Heart right ventricle (tissue), 16 donors: ENCODE results near the gene DDRGK1. TPM values are rescaled to one million over a fixed set of nuclear protein-coding genes. Genes with fewer than 3 reads are reported as not detected.
"Not testable (repeated sequence)": the region's sequence is repeated elsewhere in the genome, so short reads cannot be mapped to it uniquely, and the experiment has no call there.

Source experiments
- ATAC-seq, 8 donors: fragments of 200-7000 bp; cut with Tn5 transposase; one replicate each; pipeline ENCODE4 v1.9.1; 2020; ENCODE audit warnings: mild to moderate bottlenecking in 8 of 8, moderate library complexity in 8 of 8, moderate number of reproducible peaks in 1 of 8
- DNase-seq, 2 donors: peaks; one replicate each; pipeline ENCODE4 v3.0.0-alpha.2; 2020
- H3K27ac ChIP-seq, 10 donors: fragments of 200-600 bp; sonication (generic) in 2 of 10; one replicate each; pipeline versions ENCODE4 v1.5.0 to v1.8.0; 2020 to 2022; ENCODE audit warnings: mild to moderate bottlenecking in 3 of 10
- H3K27me3 ChIP-seq, 7 donors: fragments of 200-600 bp; one replicate each; pipeline ENCODE4 v1.8.0; 2021 to 2022; ENCODE audit warnings: mild to moderate bottlenecking in 2 of 7
- H3K36me3 ChIP-seq, 9 donors: fragments of 200-600 bp; sonication (generic) in 1 of 9; one replicate each; pipeline versions ENCODE4 v1.5.0 to v1.8.0; 2020 to 2022; ENCODE audit warnings: mild to moderate bottlenecking in 2 of 9
- H3K4me1 ChIP-seq, 9 donors: fragments of 200-600 bp; sonication (generic) in 1 of 9; one replicate each; pipeline versions ENCODE4 v1.5.0 to v1.8.0; 2020 to 2022; ENCODE audit warnings: mild to moderate bottlenecking in 4 of 9
- H3K4me3 ChIP-seq, 10 donors: fragments of 200-600 bp; sonication (generic) in 2 of 10; one replicate each; pipeline versions ENCODE4 v1.5.0 to v1.8.0; 2020 to 2022; ENCODE audit warnings: mild to moderate bottlenecking in 7 of 10, moderate library complexity in 2 of 10
- H3K9me3 ChIP-seq, 11 donors: fragments of 200-600 bp in 10 of 11; sonication (generic) in 2 of 11; one replicate each; pipeline versions ENCODE4 v1.5.0 to v1.8.0; 2013 to 2022; ENCODE audit warnings: mild to moderate bottlenecking in 2 of 11, control low read depth in 1 of 11, moderate library complexity in 1 of 11
- WGBS, 2 donors: extraction: QIAGEN DNeasy Blood & Tissue Kit; methylation state at CpG; one replicate each; pipeline ENCODE4 v1.1.7; 2013; ENCODE audit warnings: inconsistent platforms in 1 of 2; 5-methylcytosine and 5-hydroxymethylcytosine counted together
- intact Hi-C, 10 donors: fragments of 100-400 bp; cut with DNase I; formaldehyde crosslinking; loops; one replicate each; pipeline versions ENCODE4 v1.11.1 to v1.14.2; 2022
- polyA plus RNA-seq, 2 donors: library from polyadenylated mRNA; stranded (reverse); fragments of 200-250 nt; gene quantifications; one replicate each; pipeline ENCODE4 v1.2.3, GENCODE V29; 2013
- total RNA-seq, 10 donors: library from RNA; stranded (reverse); fragmentation: NEBNext Ultra II Directional in 3 of 10; extraction: Animal tissue kit (Norgen Biotek cat#: 25700) in 3 of 10; gene quantifications; one replicate each; pipeline versions ENCODE4 v1.2.1 to v1.2.4, GENCODE V29; 2021 to 2023
- TF ChIP-seq, protein P1 (sequence below), 9 donors: fragments of 200-600 bp; sonication (generic) in 2 of 9; IDR thresholded peaks; one replicate each; pipeline versions ENCODE4 v1.5.0 to v1.8.0; 2021 to 2022; ENCODE audit warnings: antibody characterized with exemption in 9 of 9, mild to moderate bottlenecking in 5 of 9, moderate library complexity in 1 of 9
- donor health status: Arrhythmogenic right ventricular cardiomyopathy.
- donor health status: ischemic (EF 13 %, LVEDD 7.1; RV severe dilation, severe dysfunction).
- donor health status: healthy with polysubstance abuse.
- donor health status: DM: no; HTN: yes; CAD: no.
- donor health status: DM: no; HTN: no; CAD: no.
- donor health status: ischemic (EF 25% LVEDD 6.9; RV normal size, moderate dysfunction).
- donor health status: ischemic (EF 25% LVEDD 5.7; RV mildly dilated, moderate dysfunction).
- donor health status: healthy.
- donor health status: DM: yes; HTN: yes; CAD: no.
- donor health status: Ischemic cardiomyopathy.
- donor health status: ischemic (EF 35%, LVEDD 5.7; RV mildly dilated, moderate dysfunction).
- donor health status: nonischemic (EF 11% LVEDD 7.7; RV severe dilation, severe dysfunction).
- donor health status: DM: yes; HTN: yes; CAD: no.
- donor health status: PGD.
- donor health status: ischemic (EF 29% LVEDD 5.4; RV normal size, mild dysfunction).
- donor health status: nonischemic (EF 23%, LVEDD 6.1; RV moderate dilation, normal function).

Gene DDRGK1
- total and polyA plus RNA-seq, 12 donors = 25.2 to 77.1 (median 30.9) TPM

DNA sequence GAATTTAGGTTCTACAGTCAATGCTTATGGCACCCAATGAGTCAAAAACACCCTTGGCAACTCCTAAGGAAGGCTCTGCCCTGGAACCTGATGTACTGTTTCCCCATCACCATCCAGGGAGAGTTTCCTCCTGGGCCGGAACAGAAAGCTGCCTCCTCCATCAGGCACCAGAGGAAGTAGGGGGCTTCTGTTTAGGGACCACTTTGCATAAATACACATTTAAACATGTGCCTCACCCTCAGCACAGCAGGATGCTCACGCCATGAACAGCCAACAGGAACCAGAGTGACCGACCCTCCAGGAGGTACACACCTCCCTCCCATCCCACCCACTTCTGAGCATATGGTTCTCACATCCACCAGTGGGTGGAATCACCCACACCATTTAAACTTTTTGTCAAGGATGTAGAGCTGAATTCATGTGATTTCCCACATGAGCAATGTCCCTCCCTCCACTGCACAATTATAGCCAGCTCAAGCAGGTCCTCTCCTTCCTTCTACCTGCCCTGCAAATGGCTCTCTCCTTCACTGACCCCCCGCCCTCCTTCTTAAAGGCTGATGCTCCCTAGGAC is 14.8 kb downstream of the DDRGK1 start:
- Histone ChIP-seq H3K4me3 (no peak overlapping the region), H3K9me3 (no peaks in the 10 kb centered on the region), H3K4me1 (peaks cover 0 to 7% (median 0%) of the 10 kb centered on the region in 9 donors), H3K27me3 (no peaks in the 10 kb centered on the region), H3K36me3 (peaks cover 0 to 65% (median 33%) of the 10 kb centered on the region in 9 donors), H3K27ac (no peak overlapping the region)
- TF ChIP-seq, protein P1, sequence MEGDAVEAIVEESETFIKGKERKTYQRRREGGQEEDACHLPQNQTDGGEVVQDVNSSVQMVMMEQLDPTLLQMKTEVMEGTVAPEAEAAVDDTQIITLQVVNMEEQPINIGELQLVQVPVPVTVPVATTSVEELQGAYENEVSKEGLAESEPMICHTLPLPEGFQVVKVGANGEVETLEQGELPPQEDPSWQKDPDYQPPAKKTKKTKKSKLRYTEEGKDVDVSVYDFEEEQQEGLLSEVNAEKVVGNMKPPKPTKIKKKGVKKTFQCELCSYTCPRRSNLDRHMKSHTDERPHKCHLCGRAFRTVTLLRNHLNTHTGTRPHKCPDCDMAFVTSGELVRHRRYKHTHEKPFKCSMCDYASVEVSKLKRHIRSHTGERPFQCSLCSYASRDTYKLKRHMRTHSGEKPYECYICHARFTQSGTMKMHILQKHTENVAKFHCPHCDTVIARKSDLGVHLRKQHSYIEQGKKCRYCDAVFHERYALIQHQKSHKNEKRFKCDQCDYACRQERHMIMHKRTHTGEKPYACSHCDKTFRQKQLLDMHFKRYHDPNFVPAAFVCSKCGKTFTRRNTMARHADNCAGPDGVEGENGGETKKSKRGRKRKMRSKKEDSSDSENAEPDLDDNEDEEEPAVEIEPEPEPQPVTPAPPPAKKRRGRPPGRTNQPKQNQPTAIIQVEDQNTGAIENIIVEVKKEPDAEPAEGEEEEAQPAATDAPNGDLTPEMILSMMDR (IDR thresholded peaks at IDR 0.05) = no peak
- ATAC-seq (peak in 1 of 8 donors; percentile 10), DNase-seq (no peak)
- intact Hi-C loops = no loop called here
- WGBS, 2 donors = 86 to 89% methylated on average over 4 of the region's 4 CpGs

DNA sequence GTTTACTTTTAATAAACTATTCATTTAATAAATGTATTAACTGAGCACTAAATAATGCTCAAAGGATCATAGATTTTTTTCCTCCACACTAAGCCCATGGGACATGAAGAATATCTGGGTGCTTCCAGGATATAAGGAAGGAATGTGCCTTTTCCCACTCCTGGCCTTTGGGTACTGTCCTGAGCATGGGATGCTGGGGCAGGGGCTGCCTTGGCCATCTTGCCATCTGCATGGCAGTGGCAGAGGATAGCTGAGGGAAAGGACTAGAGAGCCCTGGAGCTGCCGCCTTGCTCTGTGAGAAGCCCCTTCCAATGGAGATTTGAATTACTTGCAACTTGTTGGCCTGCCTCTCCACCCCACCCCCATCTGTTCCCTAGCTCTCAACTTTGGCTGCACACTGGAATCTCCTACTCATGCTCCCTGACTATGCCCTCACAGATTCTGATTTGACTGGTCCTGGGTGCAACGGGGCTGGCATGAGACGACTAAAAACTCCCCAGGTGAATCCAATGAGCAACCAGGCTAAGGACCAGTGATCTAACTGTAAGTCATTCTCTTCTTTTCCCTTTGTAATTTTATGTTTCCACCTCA is 15.6 kb downstream of the DDRGK1 start:
- DNase-seq (no peak), ATAC-seq (peak in 2 of 8 donors; percentile 55 to 56)
- H3K27ac ChIP-seq = no peak overlapping the region
- intact Hi-C loops = no loop called here
- no peaks in the 10 kb centered on the region for H3K9me3 ChIP-seq
- H3K36me3 ChIP-seq = peaks cover 0 to 63% (median 25%) of the 10 kb centered on the region in 9 donors
- no peaks in the 10 kb centered on the region for H3K27me3 ChIP-seq
- no peak overlapping the region for H3K4me3 ChIP-seq
- TF ChIP-seq, protein P1 (IDR thresholded peaks at IDR 0.05) = no peak
- WGBS, 2 donors = 80 to 83% methylated on average over 3 of the region's 3 CpGs
- H3K4me1 ChIP-seq = peaks cover 0 to 7% (median 0%) of the 10 kb centered on the region in 9 donors

DNA sequence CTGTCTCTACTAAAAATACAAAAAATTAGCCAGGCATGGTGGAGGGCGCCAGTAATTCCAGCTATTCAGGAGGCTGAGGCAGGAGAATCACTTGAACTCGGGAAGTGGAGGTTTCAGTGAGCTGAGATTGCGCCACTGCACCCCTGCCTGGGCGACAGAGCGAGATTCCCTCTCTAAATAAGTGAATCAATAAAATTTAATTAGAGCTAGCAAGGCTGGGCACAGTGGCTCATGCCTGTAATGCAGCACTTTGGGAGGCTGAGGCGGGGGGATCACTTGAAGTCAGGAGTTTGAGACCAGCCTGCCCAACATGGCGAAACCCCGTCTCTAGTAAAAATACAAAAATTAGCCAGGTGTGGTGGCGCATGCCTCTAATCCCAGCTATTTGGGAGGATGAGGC is 16.6 kb downstream of the DDRGK1 start:
- ATAC-seq, H3K27me3 ChIP-seq, DNase-seq, H3K9me3 ChIP-seq, H3K27ac ChIP-seq, intact Hi-C loops, H3K4me1 ChIP-seq, H3K4me3 ChIP-seq: not testable (repeated sequence)
- H3K36me3 ChIP-seq = peaks cover 0 to 57% (median 15%) of the 10 kb centered on the region in 9 donors
- 98 to 99% methylated on average over 9 of the region's 9 CpGs for WGBS, 2 donors

DNA sequence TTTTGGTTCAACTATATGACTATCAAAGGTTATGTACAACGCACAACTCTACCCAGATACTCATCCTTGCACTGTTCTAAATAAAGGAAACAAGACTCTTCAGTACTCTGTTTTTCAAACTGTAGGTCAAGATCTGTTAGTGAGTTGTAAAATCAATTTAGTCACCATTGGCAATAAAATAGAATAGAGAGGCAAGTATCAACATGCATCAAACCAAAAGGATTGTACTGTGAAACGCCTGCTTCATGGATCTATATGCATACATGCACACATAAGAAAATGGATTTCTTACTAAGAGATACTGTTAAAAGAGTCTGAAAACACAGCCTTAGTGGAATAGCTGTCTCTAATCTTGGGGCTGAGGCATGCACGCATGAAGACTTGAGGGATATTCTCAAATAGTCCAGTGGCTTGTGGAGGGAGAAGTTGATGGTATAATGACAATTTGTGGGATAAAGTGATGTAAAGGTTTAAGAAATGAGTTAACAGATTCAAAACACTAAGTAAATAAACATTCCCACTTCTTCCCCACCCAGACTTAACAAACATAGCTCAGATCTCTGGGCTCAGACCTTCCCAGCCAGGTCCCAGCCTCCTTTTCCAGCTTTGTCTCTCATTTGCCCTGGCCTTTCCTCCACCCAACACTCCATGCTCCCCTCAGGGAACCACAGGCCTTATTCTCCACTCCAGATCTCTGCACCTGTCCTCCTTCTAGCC is 20.4 kb downstream of the DDRGK1 start:
- Histone ChIP-seq H3K9me3 (no peaks in the 10 kb centered on the region), H3K36me3 (peaks cover 0 to 20% (median 0%) of the 10 kb centered on the region in 9 donors), H3K4me1 (peaks cover 0 to 2% (median 0%) of the 10 kb centered on the region in 9 donors), H3K27me3 (no peaks in the 10 kb centered on the region), H3K4me3 (no peak overlapping the region), H3K27ac (no peak overlapping the region)
- intact Hi-C loops = no loop called here
- WGBS, 2 donors = 94 to 96% methylated on average over 3 of the region's 3 CpGs
- DNase-seq = no peak
- TF ChIP-seq, protein P1 (IDR thresholded peaks at IDR 0.05) = no peak
- no peak for ATAC-seq

DNA sequence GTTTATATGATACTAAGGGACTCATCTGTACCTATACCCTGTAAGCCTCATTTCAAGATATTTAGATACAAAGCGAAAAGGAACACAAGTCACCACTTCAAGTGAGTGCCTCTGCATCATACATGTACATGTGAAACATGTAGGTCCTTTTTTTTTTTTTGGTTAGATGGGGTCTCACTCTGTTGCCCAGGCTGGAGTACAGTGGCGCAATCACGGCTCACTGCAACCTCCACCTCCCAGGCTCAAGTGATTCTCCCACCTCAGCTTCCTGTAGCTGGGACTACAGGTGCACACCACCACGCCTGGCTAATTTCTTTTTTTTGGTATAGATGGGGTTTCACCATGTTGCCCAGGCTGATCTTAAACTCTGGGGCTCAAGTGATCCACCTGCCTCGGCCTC is 22.1 kb downstream of the DDRGK1 start:
- H3K27me3 ChIP-seq, H3K36me3 ChIP-seq, H3K4me3 ChIP-seq, intact Hi-C loops, H3K4me1 ChIP-seq, DNase-seq, H3K27ac ChIP-seq, ATAC-seq, H3K9me3 ChIP-seq: not testable (repeated sequence)
- WGBS, 2 donors = 98% methylated on average over 5 of the region's 5 CpGs
